Left ventricle myocardium inferior (tissue), 1 donor: Measurements from ENCODE around the gene CTNNAL1. TPM values are rescaled to one million over a fixed set of nuclear protein-coding genes. Genes with fewer than 3 reads are reported as not detected.
A peak's percentile ranks its signal among the peaks of the same experiment; 100 is the strongest.

Experiments used
- DNase-seq: peaks from one replicate; pipeline ENCODE4 v3.0.0-alpha.2; 2020
- H3K27ac ChIP-seq: fragments of 200-600 bp; replicated peaks from 2 replicates; pipeline ENCODE4 v1.8.0; 2021
- H3K27me3 ChIP-seq: fragments of 200-600 bp; 2 replicates; pipeline ENCODE4 v1.8.0; 2021; ENCODE audit warnings: low read depth
- H3K36me3 ChIP-seq: fragments of 200-600 bp; 2 replicates; pipeline ENCODE4 v1.8.0; 2021
- H3K4me1 ChIP-seq: fragments of 200-600 bp; 2 replicates; pipeline ENCODE4 v1.8.0; 2021
- H3K4me3 ChIP-seq: fragments of 200-600 bp; 2 replicates; pipeline ENCODE4 v1.8.0; 2021; ENCODE audit warnings: mild to moderate bottlenecking, moderate library complexity
- H3K9me3 ChIP-seq: fragments of 200-600 bp; replicated peaks from 2 replicates; pipeline ENCODE4 v1.8.0; 2021
- intact Hi-C: fragments of 100-400 bp; cut with micrococcal nuclease; formaldehyde crosslinking; loops from one replicate; pipeline ENCODE4 v1.11.0; 2022
- total RNA-seq: library from RNA; stranded (reverse); fragmentation: NEBNext Ultra II Directional; extraction: Animal tissue kit (Norgen Biotek cat#: 25700); gene quantifications from one replicate; pipeline ENCODE4 v1.2.1, GENCODE V29; 2021
- TF ChIP-seq, protein P1 (sequence below): fragments of 200-600 bp; IDR thresholded peaks from 2 replicates; pipeline ENCODE4 v1.8.0; 2021; ENCODE audit warnings: antibody characterized with exemption, mild to moderate bottlenecking, borderline replicate concordance
- donor health status: DM: no; HTN: yes; CAD: no; lungs with severe emphysema.

The CTNNAL1 gene
- total RNA-seq, 1 donor from 2014 or later = 78.2 TPM

DNA sequence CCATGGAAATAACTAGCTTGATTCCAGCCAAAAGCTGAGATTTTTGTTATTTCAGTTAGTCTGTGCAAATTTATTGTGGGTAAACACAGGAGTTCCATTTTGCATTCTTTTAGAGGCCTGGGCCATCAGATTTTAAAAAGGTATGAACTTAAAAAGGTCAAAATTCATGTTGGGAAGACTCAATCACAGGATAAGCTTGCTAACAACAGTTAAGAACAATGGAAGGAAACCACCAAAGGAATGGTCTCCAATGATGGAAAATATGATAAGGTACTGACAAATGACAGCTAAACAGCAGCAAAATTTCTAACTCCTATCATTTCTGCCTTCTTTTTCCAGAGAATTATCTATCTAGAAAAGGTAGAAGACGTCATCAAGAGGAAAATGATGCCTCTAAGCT lies 63.1 kb downstream of the CTNNAL1 start:
- intact Hi-C loops = no loop called here
- DNase-seq = no peak
- no peaks in the 10 kb centered on the region for H3K27me3 ChIP-seq
- H3K9me3 ChIP-seq = no peaks in the 10 kb centered on the region
- peaks cover 12% of the 10 kb centered on the region for H3K36me3 ChIP-seq
- H3K4me3 ChIP-seq = no peak overlapping the region
- peaks cover 33% of the 10 kb centered on the region for H3K4me1 ChIP-seq
- TF ChIP-seq, protein P1, sequence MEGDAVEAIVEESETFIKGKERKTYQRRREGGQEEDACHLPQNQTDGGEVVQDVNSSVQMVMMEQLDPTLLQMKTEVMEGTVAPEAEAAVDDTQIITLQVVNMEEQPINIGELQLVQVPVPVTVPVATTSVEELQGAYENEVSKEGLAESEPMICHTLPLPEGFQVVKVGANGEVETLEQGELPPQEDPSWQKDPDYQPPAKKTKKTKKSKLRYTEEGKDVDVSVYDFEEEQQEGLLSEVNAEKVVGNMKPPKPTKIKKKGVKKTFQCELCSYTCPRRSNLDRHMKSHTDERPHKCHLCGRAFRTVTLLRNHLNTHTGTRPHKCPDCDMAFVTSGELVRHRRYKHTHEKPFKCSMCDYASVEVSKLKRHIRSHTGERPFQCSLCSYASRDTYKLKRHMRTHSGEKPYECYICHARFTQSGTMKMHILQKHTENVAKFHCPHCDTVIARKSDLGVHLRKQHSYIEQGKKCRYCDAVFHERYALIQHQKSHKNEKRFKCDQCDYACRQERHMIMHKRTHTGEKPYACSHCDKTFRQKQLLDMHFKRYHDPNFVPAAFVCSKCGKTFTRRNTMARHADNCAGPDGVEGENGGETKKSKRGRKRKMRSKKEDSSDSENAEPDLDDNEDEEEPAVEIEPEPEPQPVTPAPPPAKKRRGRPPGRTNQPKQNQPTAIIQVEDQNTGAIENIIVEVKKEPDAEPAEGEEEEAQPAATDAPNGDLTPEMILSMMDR = no peak
- peak overlapping the region; percentile 7 for H3K27ac ChIP-seq

DNA sequence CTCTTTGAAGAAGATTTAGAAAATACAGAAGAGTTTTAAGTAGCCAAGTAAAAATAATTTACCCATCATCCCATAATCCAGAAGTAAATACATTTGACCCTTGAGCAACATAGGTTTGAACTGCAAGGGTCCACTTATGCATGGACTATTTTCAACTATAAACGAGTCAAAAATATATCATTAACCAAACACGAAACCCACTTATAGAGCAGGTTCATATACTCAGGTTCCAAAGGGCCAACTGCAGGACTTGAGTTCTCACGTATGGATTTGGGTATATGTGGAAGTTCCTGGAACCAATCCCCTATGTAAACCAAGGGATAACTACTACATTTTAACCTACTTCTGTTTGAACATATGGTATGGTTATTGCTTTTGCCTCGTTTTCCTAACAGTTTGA lies 73.3 kb downstream of the CTNNAL1 start:
- DNase-seq = no peak
- H3K4me3 ChIP-seq = no peak overlapping the region
- H3K9me3 ChIP-seq = no peaks in the 10 kb centered on the region
- H3K4me1 ChIP-seq = peaks cover 13% of the 10 kb centered on the region
- no peak overlapping the region for H3K27ac ChIP-seq
- H3K36me3 ChIP-seq = peaks cover 60% of the 10 kb centered on the region
- intact Hi-C loops = no loop called here
- no peaks in the 10 kb centered on the region for H3K27me3 ChIP-seq
- TF ChIP-seq, protein P1 = no peak

GRCh38 chr9:108937561-108938305 lies 75.6 kb downstream of the CTNNAL1 start:
- no peaks in the 10 kb centered on the region for H3K9me3 ChIP-seq
- H3K36me3 ChIP-seq = peaks cover 46% of the 10 kb centered on the region
- DNase-seq = no peak
- no peaks in the 10 kb centered on the region for H3K27me3 ChIP-seq
- TF ChIP-seq, protein P1 = no peak
- H3K27ac ChIP-seq = no peak overlapping the region
- intact Hi-C loops = no loop called here
- peaks cover 32% of the 10 kb centered on the region for H3K4me1 ChIP-seq
- H3K4me3 ChIP-seq = no peak overlapping the region

GRCh38 chr9:108934323-108934893 lies 78.9 kb downstream of the CTNNAL1 start, which contains the start of gene ABITRAM:
Gene ABITRAM, plus strand, starts transcription at chr9:108934400. Its CDS starts 87 bp downstream, at chr9:108934487.
- intact Hi-C loops = no loop called here
- DNase-seq = peak; percentile 76
- TF ChIP-seq, protein P1 = no peak

GRCh38 chr9:108933718-108934322 lies 79.5 kb downstream of the CTNNAL1 start, which contains the start of gene ELP1:
Gene ELP1, minus strand, starts transcription at chr9:108934124. Its CDS starts 2,978 bp downstream, at chr9:108931146.
- TF ChIP-seq, protein P1 = peak; percentile 40
- peak within 1 kb of the TSS; percentile 93 for H3K27ac ChIP-seq
- intact Hi-C loops = no loop called here
- no peaks in the 10 kb centered on the region for H3K27me3 ChIP-seq
- H3K4me3 ChIP-seq = peak within 1 kb of the TSS; percentile 98
- H3K36me3 ChIP-seq = peaks cover 27% of the 10 kb centered on the region
- peak; percentile 94 for DNase-seq
- H3K4me1 ChIP-seq = peaks cover 47% of the 10 kb centered on the region
- no peaks in the 10 kb centered on the region for H3K9me3 ChIP-seq

More at GRCh38 chr9:108934323-108934893, 78.9 kb downstream of the CTNNAL1 start, which contains the start of gene ABITRAM:
- H3K4me1 ChIP-seq = peaks cover 47% of the 10 kb centered on the region
- H3K36me3 ChIP-seq = peaks cover 27% of the 10 kb centered on the region
- H3K27me3 ChIP-seq = no peaks in the 10 kb centered on the region
- peak within 1 kb of the TSS; percentile 98 for H3K4me3 ChIP-seq
- no peaks in the 10 kb centered on the region for H3K9me3 ChIP-seq
- peak within 1 kb of the TSS; percentile 93 for H3K27ac ChIP-seq
